OCI-LY7 (cell line): ENCODE data around the gene LIMD2. TPM values are rescaled to one million over a fixed set of nuclear protein-coding genes. Genes with fewer than 3 reads are reported as not detected.

Experiments
- BruUV-seq: library from RNA; stranded (reverse); fragments of 400-500 nt; replicated peaks from 2 replicates; lab custom pipeline; 2021; lab: Mats Ljungman, UMichigan
- CTCF ChIA-PET: fragments of 300-600 bp; sonication (Branson Sonifier 250); formaldehyde crosslinking; loops from one replicate; lab custom pipeline; 2022; ENCODE audit warnings: antibody characterized with exemption; ENCODE audit not compliant: unreplicated experiment; lab: Charles Lee
- POLR2A ChIA-PET: fragments of 300-600 bp; sonication (Branson Sonifier 250); formaldehyde crosslinking; loops from one replicate; lab custom pipeline; 2022; ENCODE audit warnings: antibody characterized with exemption; lab: Charles Lee
- DNase-seq: peaks from one replicate; pipeline ENCODE4 v3.0.0-alpha.2; 2015; ENCODE audit warnings: low spot score
- H2AFZ ChIP-seq: fragments of 200-600 bp; sonication (generic), shearing (Covaris generic); 2 replicates; pipeline ENCODE4 v1.6.1; 2014; ENCODE audit warnings: mild to moderate bottlenecking, antibody characterized with exemption, low read length, moderate library complexity
- H3K27ac ChIP-seq: fragments of 200-600 bp; sonication (generic); 2 replicates; pipeline ENCODE4 v1.5.1; 2014; ENCODE audit warnings: mixed run types, low read depth, mild to moderate bottlenecking, moderate library complexity, low read length, inconsistent platforms; ENCODE audit not compliant: poor library complexity, severe bottlenecking
- H3K36me3 ChIP-seq: fragments of 200-600 bp; sonication (generic); 2 replicates; pipeline ENCODE4 v1.6.1; 2014; ENCODE audit warnings: mild to moderate bottlenecking, antibody characterized with exemption, low read length, moderate library complexity, mixed read lengths; ENCODE audit not compliant: insufficient read depth
- H3K4me1 ChIP-seq: fragments of 200-600 bp; sonication (generic); 2 replicates; pipeline ENCODE4 v1.5.1; 2014; ENCODE audit warnings: mild to moderate bottlenecking, low read length; ENCODE audit not compliant: insufficient read depth, poor library complexity, severe bottlenecking
- H3K4me2 ChIP-seq: fragments of 200-600 bp; sonication (generic); 2 replicates; pipeline ENCODE4 v1.6.1; 2014; ENCODE audit warnings: mild to moderate bottlenecking, low read length
- H3K4me3 ChIP-seq: fragments of 200-600 bp; sonication (generic); 2 replicates; pipeline ENCODE4 v1.5.1; 2014; ENCODE audit warnings: mild to moderate bottlenecking, low read depth, low read length; ENCODE audit not compliant: poor library complexity, severe bottlenecking
- H3K79me2 ChIP-seq: fragments of 200-600 bp; sonication (generic); 2 replicates; pipeline ENCODE4 v1.6.1; 2016; ENCODE audit warnings: low read depth, mild to moderate bottlenecking, low read length, moderate library complexity, mixed read lengths; ENCODE audit not compliant: insufficient read depth
- H3K9me2 ChIP-seq: fragments of 200-600 bp; sonication (generic); 2 replicates; pipeline ENCODE4 v1.6.1; 2016; ENCODE audit warnings: mild to moderate bottlenecking, low read length, mixed read lengths; ENCODE audit not compliant: insufficient read depth
- H3K9me3 ChIP-seq: fragments of 200-600 bp; sonication (generic); 2 replicates; pipeline ENCODE4 v1.6.1; 2014; ENCODE audit warnings: mild to moderate bottlenecking, mixed run types, low read length, mixed read lengths
- H4K20me1 ChIP-seq: fragments of 200-600 bp; sonication (generic); 2 replicates; pipeline ENCODE4 v1.6.1; 2014; ENCODE audit warnings: mild to moderate bottlenecking, antibody characterized with exemption, low read length, moderate library complexity, mixed read lengths; ENCODE audit not compliant: insufficient read depth
- CTCF ChIP-seq: fragments of 200-600 bp; sonication (generic); conservative IDR thresholded peaks from 2 replicates; pipeline ENCODE4 v1.5.1; 2014; ENCODE audit warnings: mild to moderate bottlenecking, antibody characterized with exemption, low read length, moderate library complexity, mixed read lengths
- EZH2phosphoT487 ChIP-seq: fragments of 200-600 bp; sonication (generic); IDR thresholded peaks from 2 replicates; pipeline ENCODE4 v1.6.1; 2018; ENCODE audit warnings: low read depth, borderline replicate concordance, mild to moderate bottlenecking, mixed run types, antibody characterized with exemption, low read length, moderate library complexity, mixed read lengths
- intact Hi-C: fragments of 100-400 bp; cut with micrococcal nuclease; formaldehyde crosslinking; loops from one replicate; pipeline ENCODE4 v1.10.0; 2022; ENCODE audit not compliant: unreplicated experiment
- total RNA-seq, 2 experiments: library from RNA; depleted of rRNA in 1 of 2; stranded (reverse); fragments of >200 nt in 1 of 2; shearing (Covaris generic) in 1 of 2; gene quantifications; 2 replicates each; pipeline ENCODE4 v1.2.3, GENCODE V29; 2014 to 2022

LIMD2 gene
- total RNA-seq, 2 experiments from 2014 or later: 286 to 406 TPM

DNA sequence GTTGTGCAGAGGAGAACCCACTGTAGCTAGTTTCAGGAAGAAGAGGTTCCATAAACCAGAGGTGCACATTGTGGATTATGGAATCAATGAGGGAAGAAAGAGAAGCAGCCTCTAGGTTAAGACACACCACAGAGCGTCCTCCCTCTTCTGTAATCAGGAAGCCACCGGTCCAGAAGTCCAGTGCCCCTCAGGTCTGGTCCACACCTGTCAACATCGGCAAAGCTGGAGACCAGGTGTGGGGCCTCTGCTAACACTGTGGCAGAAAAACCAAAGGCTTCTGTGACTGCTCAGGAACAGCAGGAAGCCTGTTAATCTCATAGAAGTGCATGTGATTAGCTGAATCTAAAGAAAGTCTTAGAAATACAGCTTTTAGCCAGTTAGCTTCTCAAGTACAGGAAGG is 23.3 kb downstream of the LIMD2 start:
- Histone ChIP-seq H3K4me3 (no peak overlapping the region), H3K9me2 (no peaks in the 10 kb centered on the region), H3K27ac (no peak overlapping the region), H3K9me3 (no peaks in the 10 kb centered on the region), H2AFZ (no peak overlapping the region), H4K20me1 (no peaks in the 10 kb centered on the region), H3K4me1 (no peaks in the 10 kb centered on the region), H3K79me2 (no peaks in the 10 kb centered on the region), H3K4me2 (no peak overlapping the region), H3K36me3 (peaks cover 2% of the 10 kb centered on the region)
- TF ChIP-seq CTCF (no peak), EZH2phosphoT487 (no peak)
- POLR2A ChIA-PET: interaction anchor here (1.3 to 1.4 kb wide), 2 partner anchors 11 to 15 kb away, joined by 4 read pairs; no protein-coding TSS in a partner anchor
- intact Hi-C loops: no loop called here
- CTCF ChIA-PET: no interaction called here
- DNase-seq: no peak
- BruUV-seq: no TSS peak

GRCh38 chr17:63675607-63676546 is 24.0 kb downstream of the LIMD2 start:
- ChIA-PET POLR2A (interaction anchor here (1.4 to 1.9 kb wide), 2 partner anchors 10 to 15 kb away, joined by 4 to 14 read pairs; no protein-coding TSS in a partner anchor), CTCF (no interaction called here)
- Histone ChIP-seq H2AFZ (no peak overlapping the region), H3K79me2 (no peaks in the 10 kb centered on the region), H3K9me3 (no peaks in the 10 kb centered on the region), H3K4me2 (no peak overlapping the region), H3K36me3 (no peaks in the 10 kb centered on the region; the same call in 1 of the 2 replicates), H4K20me1 (no peaks in the 10 kb centered on the region), H3K27ac (no peak overlapping the region), H3K4me3 (no peak overlapping the region), H3K9me2 (no peaks in the 10 kb centered on the region), H3K4me1 (no peaks in the 10 kb centered on the region)
- DNase-seq: no peak
- no TSS peak for BruUV-seq
- no peak for TF ChIP-seq EZH2phosphoT487
- no peak for TF ChIP-seq CTCF
- intact Hi-C loops: no loop called here

- BruUV-seq: no TSS peak
- TF ChIP-seq CTCF (no peak), EZH2phosphoT487 (no peak)
- H3K4me2 ChIP-seq: no peak overlapping the region
- H3K36me3 ChIP-seq: no peaks in the 10 kb centered on the region; the same call in 1 of the 2 replicates
- ChIA-PET CTCF (no interaction called here), POLR2A (interaction anchor here (1.4 to 1.9 kb wide), 2 partner anchors 10 to 14 kb away, joined by 4 to 14 read pairs; no protein-coding TSS in a partner anchor)
- DNase-seq: no peak
- H3K9me3 ChIP-seq: no peaks in the 10 kb centered on the region
- no peaks in the 10 kb centered on the region for H3K4me1 ChIP-seq
- intact Hi-C loops: no loop called here
- no peaks in the 10 kb centered on the region for H3K9me2 ChIP-seq
- H3K27ac ChIP-seq: no peak overlapping the region
- H3K4me3 ChIP-seq: no peak overlapping the region
- H3K79me2 ChIP-seq: no peaks in the 10 kb centered on the region
- H2AFZ ChIP-seq: no peak overlapping the region
- H4K20me1 ChIP-seq: no peaks in the 10 kb centered on the region
Measured at GRCh38 chr17:63675231-63675606, 24.7 kb downstream of the LIMD2 start.
